SKM-1 (cell line): ENCODE results near the gene LHPP.
"Not testable (repeated sequence)": the region's sequence is repeated elsewhere in the genome, so short reads cannot be mapped to it uniquely, and the experiment has no call there.

Experiments used
- DNase-seq: peaks from one replicate; lab custom pipeline; 2025; ENCODE audit not compliant: unreplicated experiment; lab: John Stamatoyannopoulos, UW

Gene LHPP

GRCh38 chr10:124534826-124535601 is 73.4 kb downstream of the LHPP start:
- no peak for DNase-seq

GRCh38 chr10:124535731-124536495 is 74.3 kb downstream of the LHPP start:
- DNase-seq = peak; percentile 50

GRCh38 chr10:124536496-124537050 is 75.0 kb downstream of the LHPP start:
- no peak for DNase-seq

GRCh38 chr10:124537166-124537725 is 75.6 kb downstream of the LHPP start:
- no peak for DNase-seq

GRCh38 chr10:124537891-124538290 is 76.3 kb downstream of the LHPP start:
- DNase-seq = no peak

GRCh38 chr10:124538706-124539105 is 77.1 kb downstream of the LHPP start:
- DNase-seq = no peak

- peak; percentile 8 for DNase-seq
Measured at GRCh38 chr10:124539935-124540641, 78.5 kb downstream of the LHPP start.

- DNase-seq = no peak
Measured at GRCh38 chr10:124541076-124541903, 79.7 kb downstream of the LHPP start.

- DNase-seq = no peak
Measured at GRCh38 chr10:124542336-124542735, 80.7 kb downstream of the LHPP start.

GRCh38 chr10:124543146-124543545 is 81.5 kb downstream of the LHPP start:
- no peak for DNase-seq

- no peak for DNase-seq
Measured at GRCh38 chr10:124543971-124544370, 82.3 kb downstream of the LHPP start.

- no peak for DNase-seq
Measured at GRCh38 chr10:124544711-124545110, 83.1 kb downstream of the LHPP start.

GRCh38 chr10:124545351-124546054 is 83.9 kb downstream of the LHPP start:
- DNase-seq = no peak

- no peak for DNase-seq
Measured at GRCh38 chr10:124546055-124546369, 84.4 kb downstream of the LHPP start.

- no peak for DNase-seq
Measured at GRCh38 chr10:124546957-124547646, 85.5 kb downstream of the LHPP start.

GRCh38 chr10:124547647-124548168 is 86.1 kb downstream of the LHPP start:
- no peak for DNase-seq

GRCh38 chr10:124549171-124549570 is 87.5 kb downstream of the LHPP start:
- not testable (repeated sequence) for DNase-seq

- DNase-seq = no peak
Measured at GRCh38 chr10:124550293-124551034, 88.8 kb downstream of the LHPP start.
